Measurements from ENCODE around the gene NCOA4. TPM values are rescaled to one million over a fixed set of nuclear protein-coding genes. Genes with fewer than 3 reads are reported as not detected.

NCOA4 gene
- total and polyA plus RNA-seq, 4 donors = 40.5 to 281 (median 109) TPM

- peak overlapping the region; percentile 74 for H3K4me3 ChIP-seq
- peaks cover 4 to 28% (median 13%) of the 10 kb centered on the region in 5 donors for H3K4me1 ChIP-seq (ENCODE audit: control insufficient read depth in 5 of 5, insufficient read depth in 5 of 5, low read length in 5 of 5)
- ATAC-seq (ENCODE audit: insufficient read depth, low FRiP score) (no peak), DNase-seq (no peak)
- TF ChIP-seq, protein P1, sequence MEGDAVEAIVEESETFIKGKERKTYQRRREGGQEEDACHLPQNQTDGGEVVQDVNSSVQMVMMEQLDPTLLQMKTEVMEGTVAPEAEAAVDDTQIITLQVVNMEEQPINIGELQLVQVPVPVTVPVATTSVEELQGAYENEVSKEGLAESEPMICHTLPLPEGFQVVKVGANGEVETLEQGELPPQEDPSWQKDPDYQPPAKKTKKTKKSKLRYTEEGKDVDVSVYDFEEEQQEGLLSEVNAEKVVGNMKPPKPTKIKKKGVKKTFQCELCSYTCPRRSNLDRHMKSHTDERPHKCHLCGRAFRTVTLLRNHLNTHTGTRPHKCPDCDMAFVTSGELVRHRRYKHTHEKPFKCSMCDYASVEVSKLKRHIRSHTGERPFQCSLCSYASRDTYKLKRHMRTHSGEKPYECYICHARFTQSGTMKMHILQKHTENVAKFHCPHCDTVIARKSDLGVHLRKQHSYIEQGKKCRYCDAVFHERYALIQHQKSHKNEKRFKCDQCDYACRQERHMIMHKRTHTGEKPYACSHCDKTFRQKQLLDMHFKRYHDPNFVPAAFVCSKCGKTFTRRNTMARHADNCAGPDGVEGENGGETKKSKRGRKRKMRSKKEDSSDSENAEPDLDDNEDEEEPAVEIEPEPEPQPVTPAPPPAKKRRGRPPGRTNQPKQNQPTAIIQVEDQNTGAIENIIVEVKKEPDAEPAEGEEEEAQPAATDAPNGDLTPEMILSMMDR (IDR thresholded peaks at IDR 0.05; ENCODE audit: control extremely low read depth, extremely low read depth) = no peak
- 9 to 17% methylated on average over 6 of the region's 6 CpGs for WGBS, 2 donors
- peak overlapping the region; percentile 35 to 79 for H3K9ac ChIP-seq (ENCODE audit: insufficient read depth in 1 of 2, low read length in 2 of 2)
- no peaks in the 10 kb centered on the region for H3K27me3 ChIP-seq (ENCODE audit: control insufficient read depth in 3 of 3, insufficient read depth in 3 of 3, low read length in 2 of 3)
- peak overlapping the region; percentile 93 to 97 for H3K27ac ChIP-seq (ENCODE audit: low read depth in 1 of 2, low read length in 1 of 2)
- no peaks in the 10 kb centered on the region for H3K9me3 ChIP-seq (ENCODE audit: control insufficient read depth in 4 of 4, insufficient read depth in 3 of 4, low read length in 3 of 4)
- no peaks in the 10 kb centered on the region for H3K36me3 ChIP-seq (ENCODE audit: control insufficient read depth in 4 of 4, insufficient read depth in 4 of 4, low read length in 4 of 4)
Measured at GRCh38 chr10:46029461-46030030, 877 bp downstream of the NCOA4 start.

DNA sequence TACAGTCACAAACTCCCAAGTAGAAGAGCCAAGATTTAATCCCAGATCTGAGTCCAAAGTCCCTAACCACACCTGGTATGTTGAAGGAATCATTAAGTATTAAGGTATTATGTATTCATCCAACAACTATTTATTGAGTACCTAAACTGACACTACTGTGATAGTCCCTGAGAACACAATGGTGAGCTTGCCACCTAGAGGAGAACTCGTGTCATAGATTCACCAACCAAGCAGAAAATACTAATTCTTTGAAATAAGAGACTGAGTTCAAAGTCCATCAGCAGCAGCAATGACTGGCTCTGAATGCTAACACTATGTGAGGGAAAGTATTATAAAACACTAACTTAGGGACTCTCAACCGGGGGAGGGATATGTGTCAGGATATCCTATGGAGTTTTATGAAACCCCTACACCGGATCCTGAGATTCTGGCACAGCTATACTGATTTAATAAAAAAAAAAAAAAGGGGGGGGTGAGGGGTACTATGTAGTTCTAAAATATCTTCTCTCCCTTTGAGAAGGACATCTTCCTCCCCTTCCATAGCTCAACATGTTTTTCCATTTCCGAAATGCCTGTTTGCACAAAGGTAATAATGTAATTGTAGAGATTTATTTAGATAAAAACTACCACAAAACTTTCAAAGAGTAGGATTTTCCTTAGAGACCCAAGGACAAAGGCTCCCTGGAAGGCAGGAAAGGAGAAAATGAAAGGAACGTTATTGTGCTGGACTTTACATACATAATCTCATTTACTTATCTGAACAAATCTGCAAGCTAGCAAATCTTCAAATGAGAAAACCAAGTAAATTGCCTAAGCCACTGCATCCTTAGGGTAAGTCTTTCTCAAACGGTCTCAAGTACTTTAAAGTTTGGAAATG is 1.6 kb downstream of the NCOA4 start:
- Histone ChIP-seq H3K27me3 (ENCODE audit: control insufficient read depth in 3 of 3, insufficient read depth in 3 of 3, low read length in 2 of 3) (no peaks in the 10 kb centered on the region), H3K9me3 (ENCODE audit: control insufficient read depth in 4 of 4, insufficient read depth in 3 of 4, low read length in 3 of 4) (no peaks in the 10 kb centered on the region), H3K4me3 (no peak overlapping the region), H3K36me3 (ENCODE audit: control insufficient read depth in 4 of 4, insufficient read depth in 4 of 4, low read length in 4 of 4) (no peaks in the 10 kb centered on the region), H3K4me1 (ENCODE audit: control insufficient read depth in 5 of 5, insufficient read depth in 5 of 5, low read length in 5 of 5) (peaks cover 4 to 32% (median 13%) of the 10 kb centered on the region in 5 donors), H3K9ac (ENCODE audit: insufficient read depth in 1 of 2, low read length in 2 of 2) (peak overlapping the region; percentile 35 to 79), H3K27ac (ENCODE audit: low read depth in 1 of 2, low read length in 1 of 2) (peak overlapping the region in 1 of 2 donors; percentile 33)
- ATAC-seq (ENCODE audit: insufficient read depth, low FRiP score) = no peak
- TF ChIP-seq, protein P1 (IDR thresholded peaks at IDR 0.05; ENCODE audit: control extremely low read depth, extremely low read depth) = peak; percentile 38
- peak in 2 of 3 donors; percentile 49 to 63 for DNase-seq
- 23 to 25% methylated on average over 6 of the region's 6 CpGs for WGBS, 2 donors

DNA sequence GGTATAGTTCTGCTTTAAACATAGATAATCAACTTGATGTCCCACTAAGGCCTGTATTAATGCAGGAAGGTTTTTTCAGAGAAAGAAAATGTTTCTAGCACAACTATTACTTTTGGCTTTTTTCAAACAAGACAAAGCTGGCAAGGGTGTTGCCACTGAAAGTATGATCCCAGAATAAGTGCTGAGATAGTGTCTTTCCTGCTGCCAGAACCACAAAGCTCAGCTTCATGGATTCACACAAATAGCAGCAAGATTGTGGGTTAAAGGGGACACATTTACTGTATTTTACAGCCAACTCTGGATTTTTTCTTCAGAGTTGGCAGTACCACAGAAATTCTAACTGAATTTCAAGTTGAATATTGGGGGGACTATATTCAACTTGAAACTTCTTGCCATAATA is 4.3 kb downstream of the NCOA4 start:
- ATAC-seq (ENCODE audit: insufficient read depth, low FRiP score) (no peak), DNase-seq (no peak)
- Histone ChIP-seq H3K27ac (ENCODE audit: low read depth in 1 of 2, low read length in 1 of 2) (no peak overlapping the region), H3K4me1 (ENCODE audit: control insufficient read depth in 5 of 5, insufficient read depth in 5 of 5, low read length in 5 of 5) (peaks cover 2 to 40% (median 13%) of the 10 kb centered on the region in 5 donors), H3K27me3 (ENCODE audit: control insufficient read depth in 3 of 3, insufficient read depth in 3 of 3, low read length in 2 of 3) (no peaks in the 10 kb centered on the region), H3K9ac (ENCODE audit: insufficient read depth in 1 of 2, low read length in 2 of 2) (no peak overlapping the region), H3K9me3 (ENCODE audit: control insufficient read depth in 4 of 4, insufficient read depth in 3 of 4, low read length in 3 of 4) (no peaks in the 10 kb centered on the region), H3K4me3 (no peak overlapping the region), H3K36me3 (ENCODE audit: control insufficient read depth in 4 of 4, insufficient read depth in 4 of 4, low read length in 4 of 4) (no peaks in the 10 kb centered on the region)
- TF ChIP-seq, protein P1 (IDR thresholded peaks at IDR 0.05; ENCODE audit: control extremely low read depth, extremely low read depth) = no peak
